ENCODE results near the gene RMRP. TPM values are rescaled to one million over a fixed set of nuclear protein-coding genes. Genes with fewer than 3 reads are reported as not detected.

Gene RMRP
- total RNA-seq, 2 experiments from 2014 or later: 12,624 to 26,575 TPM

DNA sequence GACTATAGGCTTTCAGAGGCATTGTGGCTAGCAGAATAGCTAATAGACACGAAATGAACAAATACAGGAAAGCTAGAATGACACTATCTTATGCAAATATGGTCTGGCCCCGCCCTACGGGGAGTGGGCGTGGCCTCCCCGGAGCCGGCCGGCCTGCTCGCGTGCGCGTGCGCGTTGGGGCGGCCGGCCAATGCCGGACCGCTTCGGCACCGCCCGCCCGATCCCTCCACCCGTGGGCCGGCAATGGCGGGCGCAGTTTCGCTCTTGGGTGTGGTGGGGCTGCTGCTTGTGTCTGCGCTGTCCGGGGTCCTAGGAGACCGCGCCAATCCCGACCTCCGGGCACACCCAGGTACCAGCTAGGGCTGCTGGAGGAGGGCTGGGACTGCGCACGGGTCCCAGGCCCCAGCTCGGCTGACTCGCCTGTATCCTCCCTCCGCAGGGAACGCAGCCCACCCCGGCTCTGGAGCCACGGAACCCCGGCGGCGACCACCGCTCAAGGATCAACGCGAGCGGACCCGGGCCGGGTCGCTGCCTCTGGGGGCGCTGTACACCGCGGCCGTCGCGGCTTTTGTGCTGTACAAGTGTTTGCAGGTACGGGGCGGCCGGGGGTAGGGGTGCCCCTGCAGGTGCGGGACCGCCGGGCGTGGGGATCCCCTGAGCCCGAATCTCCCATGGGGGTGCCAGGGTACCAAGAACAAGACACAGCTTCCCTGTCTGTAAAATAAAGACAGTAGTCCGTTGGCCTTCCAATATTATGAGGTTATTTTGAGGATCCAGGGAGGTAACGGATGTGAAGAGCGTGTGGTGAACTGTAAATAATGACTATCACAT, 533 bp upstream of the RMRP start, which contains the start of gene CCDC107:
CCDC107 (plus strand) TSS at position 156 of the 831 bp plus-strand sequence; CDS start at position 244, 88 bp downstream.
- POLR2A ChIA-PET: interaction anchor here (0.6 to 3.9 kb wide), 9 partner anchors 11 to 73 kb away, joined by 3 to 47 read pairs (median 6); partner anchors contain the start of genes CREB3, TESK1 and TLN1
- Histone ChIP-seq H2AFZ (ENCODE audit: low read length) (peak within 1 kb of the TSS; percentile 62; the same call in 1 of the 2 replicates), H3K4me1 (ENCODE audit: insufficient read depth, low read length, poor library complexity, severe bottlenecking) (peaks cover 65% of the 10 kb centered on the region), H3K4me2 (ENCODE audit: low read length) (peak within 1 kb of the TSS; percentile 96), H4K20me1 (ENCODE audit: insufficient read depth, low read length) (0 out of 2 replicates have a peak, but pooled peaks cover 5% of the 10 kb centered on the region), H3K9me2 (ENCODE audit: insufficient read depth, low read length) (no peaks in the 10 kb centered on the region), H3K36me3 (ENCODE audit: insufficient read depth, low read length) (peaks cover 34% of the 10 kb centered on the region), H3K9me3 (ENCODE audit: low read length) (no peaks in the 10 kb centered on the region), H3K79me2 (ENCODE audit: insufficient read depth, low read depth, low read length) (peaks cover 19% of the 10 kb centered on the region; the same call in 1 of the 2 replicates), H3K4me3 (ENCODE audit: low read depth, low read length, poor library complexity, severe bottlenecking) (peak within 1 kb of the TSS; percentile 81), H3K27ac (ENCODE audit: low read depth, low read length, poor library complexity, severe bottlenecking) (peak within 1 kb of the TSS; percentile 84)
- TF ChIP-seq, protein P1, sequence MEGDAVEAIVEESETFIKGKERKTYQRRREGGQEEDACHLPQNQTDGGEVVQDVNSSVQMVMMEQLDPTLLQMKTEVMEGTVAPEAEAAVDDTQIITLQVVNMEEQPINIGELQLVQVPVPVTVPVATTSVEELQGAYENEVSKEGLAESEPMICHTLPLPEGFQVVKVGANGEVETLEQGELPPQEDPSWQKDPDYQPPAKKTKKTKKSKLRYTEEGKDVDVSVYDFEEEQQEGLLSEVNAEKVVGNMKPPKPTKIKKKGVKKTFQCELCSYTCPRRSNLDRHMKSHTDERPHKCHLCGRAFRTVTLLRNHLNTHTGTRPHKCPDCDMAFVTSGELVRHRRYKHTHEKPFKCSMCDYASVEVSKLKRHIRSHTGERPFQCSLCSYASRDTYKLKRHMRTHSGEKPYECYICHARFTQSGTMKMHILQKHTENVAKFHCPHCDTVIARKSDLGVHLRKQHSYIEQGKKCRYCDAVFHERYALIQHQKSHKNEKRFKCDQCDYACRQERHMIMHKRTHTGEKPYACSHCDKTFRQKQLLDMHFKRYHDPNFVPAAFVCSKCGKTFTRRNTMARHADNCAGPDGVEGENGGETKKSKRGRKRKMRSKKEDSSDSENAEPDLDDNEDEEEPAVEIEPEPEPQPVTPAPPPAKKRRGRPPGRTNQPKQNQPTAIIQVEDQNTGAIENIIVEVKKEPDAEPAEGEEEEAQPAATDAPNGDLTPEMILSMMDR (conservative IDR thresholded peaks at IDR 0.05; ENCODE audit: low read length): peak; percentile 85
- no peak for TF ChIP-seq EZH2phosphoT487 (IDR thresholded peaks at IDR 0.05; ENCODE audit: borderline replicate concordance, low read depth, low read length)
- DNase-seq (ENCODE audit: low spot score): peak; percentile 91
- intact Hi-C loops (cut with micrococcal nuclease; ENCODE audit: unreplicated experiment): loop anchor here (2.0 to 5.0 kb wide), 5 partner anchors 38 to 169 kb away; partner anchors contain the start of genes CD72, FAM221B, TESK1 and TMEM8B
- no TSS peak for BruUV-seq (replicated peaks)
- CTCF ChIA-PET (ENCODE audit: unreplicated experiment): interaction anchor here (0.9 to 2.0 kb wide), 6 partner anchors 11 to 69 kb away, joined by 3 to 15 read pairs (median 4); partner anchors contain the start of gene TESK1

DNA sequence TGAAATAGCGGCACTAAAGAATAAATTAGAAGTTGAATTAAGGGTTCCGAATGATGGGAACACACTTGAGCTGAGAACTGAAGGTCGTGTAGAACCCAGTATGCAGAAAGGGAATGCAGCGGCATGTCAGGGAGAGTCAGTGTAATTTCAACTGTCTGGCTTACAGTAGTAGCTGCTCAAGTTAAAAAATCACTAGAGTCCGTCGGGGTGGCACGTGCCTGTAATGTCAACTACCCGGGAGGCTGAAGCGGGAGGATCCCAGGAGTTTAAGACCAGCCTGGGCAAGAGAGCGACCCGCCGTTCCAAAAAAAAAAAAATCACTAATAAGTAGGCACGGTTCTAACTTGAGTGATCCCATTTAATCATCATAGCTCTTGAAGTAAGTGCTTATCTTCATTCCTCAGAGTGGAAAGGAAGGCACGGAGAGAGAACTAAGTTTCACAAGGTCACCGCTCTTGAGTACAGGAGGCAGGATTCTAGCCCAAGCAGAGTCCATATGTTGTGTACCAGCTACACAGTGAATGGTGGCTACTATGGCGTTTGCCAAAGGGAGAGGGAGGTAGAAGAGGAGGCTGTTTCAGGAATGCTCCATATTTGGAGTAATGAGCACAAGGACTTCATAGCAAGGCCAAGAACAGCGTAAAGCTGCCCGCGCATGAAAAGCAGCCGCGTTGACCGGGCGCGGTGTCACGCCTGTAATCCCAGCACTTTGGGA, 831 bp downstream of the RMRP start:
- intact Hi-C loops (cut with micrococcal nuclease; ENCODE audit: unreplicated experiment): loop anchor here (2.0 to 5.0 kb wide), 2 partner anchors 158 to 170 kb away; partner anchors contain the start of genes FAM221B, HINT2 and TMEM8B
- TF ChIP-seq, protein P1 (conservative IDR thresholded peaks at IDR 0.05; ENCODE audit: low read length): no peak
- no peak for TF ChIP-seq EZH2phosphoT487 (IDR thresholded peaks at IDR 0.05; ENCODE audit: borderline replicate concordance, low read depth, low read length)
- H4K20me1 ChIP-seq (ENCODE audit: insufficient read depth, low read length): 0 out of 2 replicates have a peak, but pooled peaks cover 5% of the 10 kb centered on the region
- ChIA-PET CTCF (ENCODE audit: unreplicated experiment) (interaction anchor here (0.9 to 2.0 kb wide), 4 partner anchors 10 to 57 kb away, joined by 3 to 15 read pairs (median 4); no protein-coding TSS in a partner anchor), POLR2A (interaction anchor here (1.1 to 3.9 kb wide), 6 partner anchors 9 to 91 kb away, joined by 3 to 47 read pairs (median 5); no protein-coding TSS in a partner anchor)
- peaks cover 14% of the 10 kb centered on the region; the same call in 1 of the 2 replicates for H3K79me2 ChIP-seq (ENCODE audit: insufficient read depth, low read depth, low read length)
- no peaks in the 10 kb centered on the region for H3K9me2 ChIP-seq (ENCODE audit: insufficient read depth, low read length)
- no peak for DNase-seq (ENCODE audit: low spot score)
- H3K27ac ChIP-seq (ENCODE audit: low read depth, low read length, poor library complexity, severe bottlenecking): peak overlapping the region; percentile 84
- peak overlapping the region; percentile 96 for H3K4me2 ChIP-seq (ENCODE audit: low read length)
- peaks cover 64% of the 10 kb centered on the region for H3K4me1 ChIP-seq (ENCODE audit: insufficient read depth, low read length, poor library complexity, severe bottlenecking)
- peak overlapping the region; percentile 81 for H3K4me3 ChIP-seq (ENCODE audit: low read depth, low read length, poor library complexity, severe bottlenecking)
- H2AFZ ChIP-seq (ENCODE audit: low read length): peak overlapping the region; percentile 62; the same call in 1 of the 2 replicates
- peaks cover 21% of the 10 kb centered on the region for H3K36me3 ChIP-seq (ENCODE audit: insufficient read depth, low read length)
- H3K9me3 ChIP-seq (ENCODE audit: low read length): no peaks in the 10 kb centered on the region
- no TSS peak for BruUV-seq (replicated peaks)
